Keratinocyte (primary cell): ENCODE results near the gene PPP3CB. TPM values are rescaled to one million over a fixed set of nuclear protein-coding genes. Genes with fewer than 3 reads are reported as not detected.

ENCODE experiments used
- DNase-seq: peaks from one replicate; pipeline ENCODE4 v3.0.0-alpha.2; 2011; ENCODE audit warnings: low read depth, missing footprints, low spot score
- FAIRE-seq: peaks from 2 replicates; lab custom pipeline; 2011; peaks lifted over from hg19 to GRCh38; lab: Jason Lieb, UNC
- H2AFZ ChIP-seq: 2 replicates; pipeline ENCODE4 v1.6.0; 2012; ENCODE audit warnings: low read length, control low read depth, inconsistent platforms; ENCODE audit not compliant: control insufficient read depth
- H3K27ac ChIP-seq: 2 replicates; pipeline ENCODE4 v1.5.1; 2011; ENCODE audit warnings: low read length; ENCODE audit not compliant: control insufficient read depth, insufficient read depth
- H3K27me3 ChIP-seq: 3 replicates; pipeline ENCODE4 v1.6.0; 2011; ENCODE audit warnings: low read length; ENCODE audit not compliant: control insufficient read depth, insufficient read depth; ENCODE audit errors: extremely low read depth
- H3K36me3 ChIP-seq, 2 experiments: 2 replicates in 1 of 2; 3 replicates in 1 of 2; pipeline ENCODE4 v1.5.1; 2011; ENCODE audit warnings: low read length in 2 of 2, mild to moderate bottlenecking in 1 of 2; ENCODE audit not compliant: control insufficient read depth in 2 of 2, insufficient read depth in 2 of 2; ENCODE audit errors: extremely low read depth in 1 of 2
- H3K4me1 ChIP-seq: 3 replicates; pipeline ENCODE4 v1.5.1; 2011; ENCODE audit warnings: low read length; ENCODE audit not compliant: control insufficient read depth, insufficient read depth; ENCODE audit errors: extremely low read depth
- H3K4me2 ChIP-seq: 3 replicates; pipeline ENCODE4 v1.6.0; 2011; ENCODE audit warnings: low read depth, low read length; ENCODE audit not compliant: control insufficient read depth, insufficient read depth; ENCODE audit errors: extremely low read depth
- H3K4me3 ChIP-seq, 3 experiments: fragments of 200-600 bp in 1 of 3; sonication (generic) in 1 of 3; 2 replicates in 2 of 3; 3 replicates in 1 of 3; pipeline ENCODE4 v1.5.1; 2011 to 2016; ENCODE audit warnings: low read length in 3 of 3, mild to moderate bottlenecking in 3 of 3, control low read depth in 2 of 3, inconsistent platforms in 1 of 3, low read depth in 1 of 3, mixed read lengths in 1 of 3, mixed run types in 1 of 3, moderate library complexity in 1 of 3; ENCODE audit not compliant: control insufficient read depth in 2 of 3, insufficient read depth in 2 of 3; ENCODE audit errors: extremely low read depth in 1 of 3
- H3K79me2 ChIP-seq: 2 replicates; pipeline ENCODE4 v1.6.0; 2012; ENCODE audit warnings: low read length; ENCODE audit not compliant: control insufficient read depth, insufficient read depth
- H3K9ac ChIP-seq: 3 replicates; pipeline ENCODE4 v1.6.0; 2011; ENCODE audit warnings: low read length; ENCODE audit not compliant: control insufficient read depth, insufficient read depth; ENCODE audit errors: extremely low read depth
- H3K9me1 ChIP-seq: 3 replicates; pipeline ENCODE4 v1.6.0; 2011; ENCODE audit warnings: low read length; ENCODE audit not compliant: control insufficient read depth, insufficient read depth; ENCODE audit errors: extremely low read depth
- H3K9me3 ChIP-seq: 2 replicates; pipeline ENCODE4 v1.5.1; 2012; ENCODE audit warnings: low read depth, low read length; ENCODE audit not compliant: control insufficient read depth
- H4K20me1 ChIP-seq: 3 replicates; pipeline ENCODE4 v1.6.0; 2011; ENCODE audit warnings: low read length; ENCODE audit not compliant: control insufficient read depth, insufficient read depth; ENCODE audit errors: extremely low read depth
- CTCF ChIP-seq, 3 experiments: IDR thresholded peaks in 1 of 3; conservative IDR thresholded peaks in 1 of 3; optimal IDR thresholded peaks in 1 of 3; 2 replicates in 2 of 3; 3 replicates in 1 of 3; pipeline versions ENCODE3 to v1.5.1; 2011; ENCODE audit warnings: low read length in 3 of 3, mild to moderate bottlenecking in 3 of 3, moderate library complexity in 2 of 3, control low read depth in 1 of 3, inconsistent platforms in 1 of 3; ENCODE audit not compliant: insufficient read depth in 2 of 3; ENCODE audit errors: extremely low read depth in 1 of 3
- EZH2 ChIP-seq: IDR thresholded peaks from one replicate; pipeline ENCODE4 v1.6.1; 2012; ENCODE audit warnings: inconsistent platforms, mild to moderate bottlenecking, low read length, moderate library complexity
- dilution Hi-C: fragments of 300-500 bp; cut with MboI; formaldehyde crosslinking; loops from one replicate; pipeline ENCODE4 v1.7.0; 2020; ENCODE audit warnings: low sequenced_read_pairs; ENCODE audit not compliant: extremely low pct_ligation_motif_present
- polyA plus RNA-seq, 5 experiments: library from polyadenylated mRNA; depleted of rRNA in 3 of 5; stranded (reverse) in 3 of 5; stranded (forward) in 1 of 5; unstranded in 1 of 5; fragments of >200 nt; gene quantifications; 1 replicate in 1 of 5; 2 replicates in 3 of 5; 3 replicates in 1 of 5; pipeline versions ENCODE4 v1.2.1 to v1.2.3, GENCODE V29; 2011 to 2012; ENCODE audit warnings: missing spikeins in 2 of 5, low read depth in 1 of 5, low replicate concordance in 1 of 5

Gene PPP3CB
- polyA plus RNA-seq, 1 donor (not counting 4 experiments of a cell fraction or from before 2014, with no cell fraction given), result 23.5 TPM

- TF ChIP-seq EZH2, result no peak
- Histone ChIP-seq H3K36me3 (peaks cover 0 to 5% of the 10 kb centered on the region in 2 experiments), H3K79me2 (no peaks in the 10 kb centered on the region), H3K27me3 (no peaks in the 10 kb centered on the region), H3K9ac (no peak overlapping the region), H3K4me2 (peak overlapping the region; percentile 31), H4K20me1 (no peaks in the 10 kb centered on the region), H3K9me3 (no peaks in the 10 kb centered on the region), H3K4me1 (peaks cover 5% of the 10 kb centered on the region), H3K9me1 (no peaks in the 10 kb centered on the region), H3K27ac (no peak overlapping the region), H3K4me3 (no peak overlapping the region), H2AFZ (peak overlapping the region; percentile 45)
- FAIRE-seq (no peak), DNase-seq (no peak)
- dilution Hi-C loops, result no loop called here
Measured at GRCh38 chr10:73501651-73502050, 5.8 kb upstream of the PPP3CB start.

GRCh38 chr10:73497623-73498022 lies 1.8 kb upstream of the PPP3CB start:
- Histone ChIP-seq H3K9ac (no peak overlapping the region), H3K79me2 (peaks cover 24% of the 10 kb centered on the region), H3K36me3 (peaks cover 0 to 4% of the 10 kb centered on the region in 2 experiments), H3K4me3 (no peak overlapping the region), H3K4me2 (no peak overlapping the region), H3K4me1 (peaks cover 24% of the 10 kb centered on the region), H4K20me1 (no peaks in the 10 kb centered on the region), H3K27ac (no peak overlapping the region), H3K9me1 (no peaks in the 10 kb centered on the region), H2AFZ (no peak overlapping the region), H3K9me3 (no peaks in the 10 kb centered on the region), H3K27me3 (no peaks in the 10 kb centered on the region)
- FAIRE-seq, result no peak
- TF ChIP-seq EZH2, result no peak
- TF ChIP-seq CTCF (optimal IDR thresholded peaks at IDR 0.05 in 1 of 3, IDR thresholded peaks at IDR 0.05 in 1 of 3, conservative IDR thresholded peaks at IDR 0.05 in 1 of 3; ENCODE audit: extremely low read depth in 1 of 3, insufficient read depth in 2 of 3, low read length in 3 of 3), result no peak
- dilution Hi-C loops, result no loop called here
- DNase-seq, result no peak
